ENCODE results near the gene DCT.

GRCh38 chr13:94481941-94482340, 2.5 kb upstream of the DCT start:
- TF ChIP-seq CTCF (IDR thresholded peaks at IDR 0.05 in 8 of 11, conservative IDR thresholded peaks at IDR 0.05 in 3 of 11), result no peak
- TF ChIP-seq POLR2A (IDR thresholded peaks at IDR 0.05), result no peak
- TF ChIP-seq POLR2AphosphoS5 (IDR thresholded peaks at IDR 0.05), result no peak
